K562 (cell line): ENCODE data around the gene ST8SIA4. TPM values are rescaled to one million over a fixed set of nuclear protein-coding genes. Genes with fewer than 3 reads are reported as not detected.

ENCODE experiments used
- CBX8 ChIP-seq: fragments of 200-600 bp; sonication (generic); IDR thresholded peaks from 2 replicates; pipeline ENCODE4 v1.6.1; 2012; ENCODE audit warnings: borderline replicate concordance, mixed run types, low read depth, mild to moderate bottlenecking, moderate library complexity, mixed read lengths, low read length, control low read depth, inconsistent platforms; ENCODE audit not compliant: poor library complexity, severe bottlenecking; ENCODE audit errors: extremely low read depth
- CHD2 ChIP-seq: IDR thresholded peaks from 2 replicates; pipeline ENCODE4 v1.6.1; 2011; ENCODE audit warnings: low read depth, low read length
- DLX4 ChIP-seq: fragments of 250-450 bp; sonication (Bioruptor Pico); IDR thresholded peaks from 2 replicates; pipeline ENCODE4 v1.6.1; 2021; ENCODE audit warnings: mild to moderate bottlenecking
- REST ChIP-seq, 2 experiments: fragments of 450-650 bp; formaldehyde crosslinking in 1 of 2; IDR thresholded peaks; 2 replicates each; pipeline versions ENCODE4 v1.4.0 to v1.6.1; 2014 to 2020; ENCODE audit warnings: mild to moderate bottlenecking in 2 of 2, borderline replicate concordance in 1 of 2, low read depth in 1 of 2
- TEAD1 ChIP-seq, 2 experiments: fragments of 450-650 bp in 1 of 2; sonication (generic) in 1 of 2; formaldehyde crosslinking; IDR thresholded peaks; 2 replicates each; pipeline versions ENCODE4 v1.4.0 to v1.8.0; 2020 to 2022; ENCODE audit warnings: mild to moderate bottlenecking in 2 of 2, missing genetic modification reagents in 1 of 2
- polyA plus RNA-seq, 8 experiments: library from polyadenylated mRNA; depleted of rRNA in 4 of 8; stranded (reverse) in 5 of 8; unstranded in 3 of 8; fragments of >200 nt; fragmentation: Nextera tagmentation in 2 of 8; fragmentation: Illumina TruSeq in 1 of 8; extraction: Ambion mirVana in 2 of 8; extraction: Trizol in 1 of 8; gene quantifications; 2 replicates each; pipeline versions ENCODE4 v1.2.1 to v1.2.3, GENCODE V29; 2011 to 2014; ENCODE audit warnings: inconsistent platforms in 1 of 8, missing spikeins in 1 of 8
- total RNA-seq, 7 experiments: library from RNA; depleted of rRNA in 6 of 7; stranded (reverse); fragments of >200 nt in 6 of 7; fragmentation: Illumina TruSeq in 2 of 7; extraction: Trizol in 2 of 7; gene quantifications; 2 replicates each; pipeline versions ENCODE4 v1.2.1 to v1.2.3, GENCODE V29; 2011 to 2021; ENCODE audit warnings: low replicate concordance in 1 of 7
- TF ChIP-seq, protein P1 (sequence below): sonication (generic); formaldehyde crosslinking; IDR thresholded peaks from 2 replicates; pipeline ENCODE4 v1.8.1; 2022; ENCODE audit warnings: missing genetic modification reagents

Gene ST8SIA4
- total and polyA plus RNA-seq, 9 of the 15 experiments (the other 6 are each of a cell fraction or from before 2014, with no cell fraction given), result 0.22 to 2.0 (median 0.54) TPM

DNA sequence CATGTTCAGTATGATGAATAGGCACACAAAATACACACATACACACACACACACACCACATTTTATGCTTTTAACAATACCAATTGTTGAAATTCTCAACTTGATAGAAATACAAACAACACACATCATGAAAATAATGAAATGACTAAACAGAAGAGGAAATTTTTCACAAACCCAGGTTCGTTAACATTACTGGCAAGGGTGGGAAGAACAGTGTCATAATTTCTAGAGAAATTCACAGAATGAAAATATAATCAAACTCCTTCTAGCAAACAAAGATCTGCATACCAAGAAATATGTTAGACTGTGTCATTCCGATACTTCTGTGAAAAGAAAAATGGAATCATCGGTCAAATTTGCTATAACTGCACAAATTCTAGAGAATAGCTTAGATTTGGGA is 41.9 kb downstream of the ST8SIA4 start (continued):
- TF ChIP-seq REST (IDR thresholded peaks at IDR 0.05; ENCODE audit: borderline replicate concordance), result no peak
- no peak for TF ChIP-seq REST (CRISPR knock-in tag; IDR thresholded peaks at IDR 0.05; ENCODE audit: low read depth)
- TF ChIP-seq CHD2, result no peak
- TF ChIP-seq DLX4 (CRISPR knock-in tag), result no peak
- no peak for TF ChIP-seq TEAD1 (CRISPR knock-in tag; IDR thresholded peaks at IDR 0.05)
- no peak for TF ChIP-seq CBX8
- TF ChIP-seq, protein P1, sequence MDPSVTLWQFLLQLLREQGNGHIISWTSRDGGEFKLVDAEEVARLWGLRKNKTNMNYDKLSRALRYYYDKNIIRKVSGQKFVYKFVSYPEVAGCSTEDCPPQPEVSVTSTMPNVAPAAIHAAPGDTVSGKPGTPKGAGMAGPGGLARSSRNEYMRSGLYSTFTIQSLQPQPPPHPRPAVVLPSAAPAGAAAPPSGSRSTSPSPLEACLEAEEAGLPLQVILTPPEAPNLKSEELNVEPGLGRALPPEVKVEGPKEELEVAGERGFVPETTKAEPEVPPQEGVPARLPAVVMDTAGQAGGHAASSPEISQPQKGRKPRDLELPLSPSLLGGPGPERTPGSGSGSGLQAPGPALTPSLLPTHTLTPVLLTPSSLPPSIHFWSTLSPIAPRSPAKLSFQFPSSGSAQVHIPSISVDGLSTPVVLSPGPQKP, result no peak
